H1 (cell line): Measurements from ENCODE around the gene KCP.

Experiments
- CTCF ChIP-seq, 3 experiments: IDR thresholded peaks; 1 replicate in 2 of 3; 2 replicates in 1 of 3; pipeline versions ENCODE4 v1.5.1 to v1.6.1; 2011; ENCODE audit warnings: low read length in 3 of 3, mild to moderate bottlenecking in 3 of 3, inconsistent platforms in 2 of 3, low read depth in 1 of 3, moderate library complexity in 1 of 3; ENCODE audit not compliant: insufficient read depth in 1 of 3; ENCODE audit errors: control extremely low read depth in 1 of 3
- EZH2 ChIP-seq: fragments of 200-600 bp; sonication (generic); IDR thresholded peaks from 2 replicates; pipeline ENCODE4 v1.7.1; 2012; ENCODE audit warnings: low read depth, mild to moderate bottlenecking, moderate library complexity, low read length, inconsistent platforms; ENCODE audit not compliant: severe bottlenecking

- TF ChIP-seq EZH2 (no peak), CTCF (IDR thresholded peaks at IDR 0.05; ENCODE audit: control extremely low read depth in 1 of 3, insufficient read depth in 1 of 3, low read depth in 1 of 3, low read length in 3 of 3) (no peak)
Measured at GRCh38 chr7:128884561-128885369, 25.7 kb downstream of the KCP start.
